Measurements from ENCODE around the gene ARHGEF28. TPM values are rescaled to one million over a fixed set of nuclear protein-coding genes. Genes with fewer than 3 reads are reported as not detected.

ARHGEF28 gene
- total and polyA plus RNA-seq, 10 of the 15 experiments (the other 5 are each of a cell fraction or from before 2014, with no cell fraction given): 0.10 to 0.72 (median 0.22) TPM; not detected in 2

DNA sequence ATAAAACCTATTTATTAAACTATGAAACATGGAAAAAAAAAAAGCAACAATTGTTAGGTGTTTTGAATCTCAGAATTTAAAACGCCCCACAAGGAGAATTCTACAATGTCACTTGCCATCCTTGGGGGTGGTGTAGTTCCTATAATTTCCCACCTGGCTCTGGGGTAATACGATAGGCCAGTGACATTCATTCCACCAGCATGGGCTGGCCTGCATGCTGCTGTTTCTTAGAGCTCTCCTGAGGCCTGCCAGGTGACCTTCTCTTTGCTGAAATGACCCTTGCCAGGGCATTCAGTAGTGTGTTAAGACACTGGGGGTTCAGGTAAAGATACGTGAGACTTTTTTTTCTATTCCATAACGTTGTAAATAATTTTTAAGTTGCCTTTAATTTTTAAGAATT is 10.0 kb upstream of the ARHGEF28 start:
- DNase-seq (ENCODE audit: low read depth, low spot score) (no peak), ATAC-seq (no peak), FAIRE-seq (no peak)
- ChIA-PET RAD21 (ENCODE audit: unreplicated experiment) (no interaction called here), POLR2A (no interaction called here), CTCF (interaction anchor here (1.5 to 1.6 kb wide), 2 partner anchors 25 to 167 kb away, joined by 5 read pairs; no protein-coding TSS in a partner anchor), SMC1A (ENCODE audit: uncharacterized antibody, unreplicated experiment) (interaction anchor here (2.1 kb wide), 1 partner anchor 25 kb away, joined by 5 read pairs; no protein-coding TSS in a partner anchor)
- no TSS peak for BruUV-seq (replicated peaks)
- TF ChIP-seq ZNF622 (IDR thresholded peaks at IDR 0.05) (no peak), IKZF2 (IDR thresholded peaks at IDR 0.05) (no peak), SIX5 (IDR thresholded peaks at IDR 0.05; ENCODE audit: low read depth, low read length, severe bottlenecking) (no peak), RFX5 (IDR thresholded peaks at IDR 0.05; ENCODE audit: low read depth, low read length) (no peak), TCF12 (IDR thresholded peaks at IDR 0.05; ENCODE audit: low read depth, low read length) (no peak)
- TF ChIP-seq, protein P1, sequence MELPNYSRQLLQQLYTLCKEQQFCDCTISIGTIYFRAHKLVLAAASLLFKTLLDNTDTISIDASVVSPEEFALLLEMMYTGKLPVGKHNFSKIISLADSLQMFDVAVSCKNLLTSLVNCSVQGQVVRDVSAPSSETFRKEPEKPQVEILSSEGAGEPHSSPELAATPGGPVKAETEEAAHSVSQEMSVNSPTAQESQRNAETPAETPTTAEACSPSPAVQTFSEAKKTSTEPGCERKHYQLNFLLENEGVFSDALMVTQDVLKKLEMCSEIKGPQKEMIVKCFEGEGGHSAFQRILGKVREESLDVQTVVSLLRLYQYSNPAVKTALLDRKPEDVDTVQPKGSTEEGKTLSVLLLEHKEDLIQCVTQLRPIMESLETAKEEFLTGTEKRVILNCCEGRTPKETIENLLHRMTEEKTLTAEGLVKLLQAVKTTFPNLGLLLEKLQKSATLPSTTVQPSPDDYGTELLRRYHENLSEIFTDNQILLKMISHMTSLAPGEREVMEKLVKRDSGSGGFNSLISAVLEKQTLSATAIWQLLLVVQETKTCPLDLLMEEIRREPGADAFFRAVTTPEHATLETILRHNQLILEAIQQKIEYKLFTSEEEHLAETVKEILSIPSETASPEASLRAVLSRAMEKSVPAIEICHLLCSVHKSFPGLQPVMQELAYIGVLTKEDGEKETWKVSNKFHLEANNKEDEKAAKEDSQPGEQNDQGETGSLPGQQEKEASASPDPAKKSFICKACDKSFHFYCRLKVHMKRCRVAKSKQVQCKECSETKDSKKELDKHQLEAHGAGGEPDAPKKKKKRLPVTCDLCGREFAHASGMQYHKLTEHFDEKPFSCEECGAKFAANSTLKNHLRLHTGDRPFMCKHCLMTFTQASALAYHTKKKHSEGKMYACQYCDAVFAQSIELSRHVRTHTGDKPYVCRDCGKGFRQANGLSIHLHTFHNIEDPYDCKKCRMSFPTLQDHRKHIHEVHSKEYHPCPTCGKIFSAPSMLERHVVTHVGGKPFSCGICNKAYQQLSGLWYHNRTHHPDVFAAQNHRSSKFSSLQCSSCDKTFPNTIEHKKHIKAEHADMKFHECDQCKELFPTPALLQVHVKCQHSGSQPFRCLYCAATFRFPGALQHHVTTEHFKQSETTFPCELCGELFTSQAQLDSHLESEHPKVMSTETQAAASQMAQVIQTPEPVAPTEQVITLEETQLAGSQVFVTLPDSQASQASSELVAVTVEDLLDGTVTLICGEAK (IDR thresholded peaks at IDR 0.05; ENCODE audit: borderline replicate concordance): no peak
- H3K9me3 ChIP-seq (replicated peaks; ENCODE audit: control insufficient read depth, insufficient read depth, low read length): no peaks in the 10 kb centered on the region
- H3K36me3 ChIP-seq (ENCODE audit: control insufficient read depth in 2 of 2, insufficient read depth in 2 of 2, low read length in 1 of 2): no peaks in the 10 kb centered on the region
- intact Hi-C loops (cut with micrococcal nuclease; ENCODE audit: unreplicated experiment) (no loop called here), in situ Hi-C loops (cut with MboI) (no loop called here)
- no peak overlapping the region for H3K27ac ChIP-seq (ENCODE audit: control insufficient read depth, insufficient read depth)
- WGBS (ENCODE audit: insufficient coverage, insufficient replicate concordance, low lambda C conversion rate, missing lambda C conversion rate): 40% methylated on average over 4 of the region's 4 CpGs
- H3K4me1 ChIP-seq (ENCODE audit: control insufficient read depth, insufficient read depth, low read length): peaks cover 7% of the 10 kb centered on the region
- H3K4me3 ChIP-seq: no peak overlapping the region
- no peaks in the 10 kb centered on the region for H3K79me2 ChIP-seq (ENCODE audit: control insufficient read depth, insufficient read depth, low read length)
- no peaks in the 10 kb centered on the region for H4K20me1 ChIP-seq (ENCODE audit: control insufficient read depth, insufficient read depth)
- no peak overlapping the region for H3K4me2 ChIP-seq (ENCODE audit: control insufficient read depth, insufficient read depth)
- no peak overlapping the region for H2AFZ ChIP-seq (ENCODE audit: control insufficient read depth, low read depth, low read length)
- H3K27me3 ChIP-seq (replicated peaks in 1 of 2; ENCODE audit: control insufficient read depth in 2 of 2, insufficient read depth in 2 of 2, low read length in 1 of 2): no peaks in the 10 kb centered on the region
- H3K9ac ChIP-seq (ENCODE audit: control insufficient read depth, insufficient read depth, low read length): no peak overlapping the region

All from GM12878 (cell line).